ENCODE data around the gene ZNF221.

Gene ZNF221

DNA sequence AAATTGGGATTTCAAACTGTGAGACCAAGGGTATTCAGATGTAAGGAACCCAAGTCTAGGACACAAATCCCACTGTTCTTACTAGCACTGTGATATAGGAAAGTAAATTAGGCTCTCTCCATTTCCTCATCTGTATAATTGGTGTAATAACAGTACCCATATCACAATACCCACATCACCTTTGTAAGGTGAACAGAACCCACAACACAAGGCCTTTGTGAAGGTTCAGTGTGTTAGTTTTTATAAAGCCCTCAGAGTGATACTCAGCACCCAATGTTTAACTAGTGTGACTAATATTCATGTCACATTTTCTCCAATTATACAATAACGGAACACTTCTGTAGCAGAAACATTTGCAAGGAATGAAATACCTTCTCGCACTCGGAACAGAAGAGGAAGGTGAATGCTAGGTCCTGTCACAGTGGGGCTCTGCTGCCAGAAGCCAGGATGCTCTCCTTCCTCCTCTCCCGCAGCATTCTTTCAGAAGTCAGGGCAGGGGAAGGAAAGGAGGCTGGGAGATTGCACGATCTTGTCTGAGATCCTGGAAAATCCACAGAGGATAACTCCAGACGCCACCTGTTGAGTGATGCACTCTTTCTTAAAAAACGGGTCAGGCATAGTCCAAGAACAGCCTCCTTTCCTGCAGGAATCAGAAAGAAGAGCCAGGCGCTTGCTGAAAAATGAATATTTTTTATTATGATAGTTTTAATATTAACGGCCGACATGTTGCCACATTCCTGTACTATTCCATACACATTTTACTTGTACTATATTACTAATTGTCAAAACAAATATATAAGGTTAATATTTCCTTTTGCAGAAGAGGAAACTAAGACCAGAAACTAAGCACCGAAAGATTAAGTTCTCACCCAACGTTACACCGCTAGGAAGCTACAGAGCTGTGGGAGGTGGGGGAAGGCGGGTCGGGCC is 16.7 kb upstream of the ZNF221 start:
- no peaks in the 10 kb centered on the region for H3K9me3 ChIP-seq
- DNase-seq: no peak

DNA sequence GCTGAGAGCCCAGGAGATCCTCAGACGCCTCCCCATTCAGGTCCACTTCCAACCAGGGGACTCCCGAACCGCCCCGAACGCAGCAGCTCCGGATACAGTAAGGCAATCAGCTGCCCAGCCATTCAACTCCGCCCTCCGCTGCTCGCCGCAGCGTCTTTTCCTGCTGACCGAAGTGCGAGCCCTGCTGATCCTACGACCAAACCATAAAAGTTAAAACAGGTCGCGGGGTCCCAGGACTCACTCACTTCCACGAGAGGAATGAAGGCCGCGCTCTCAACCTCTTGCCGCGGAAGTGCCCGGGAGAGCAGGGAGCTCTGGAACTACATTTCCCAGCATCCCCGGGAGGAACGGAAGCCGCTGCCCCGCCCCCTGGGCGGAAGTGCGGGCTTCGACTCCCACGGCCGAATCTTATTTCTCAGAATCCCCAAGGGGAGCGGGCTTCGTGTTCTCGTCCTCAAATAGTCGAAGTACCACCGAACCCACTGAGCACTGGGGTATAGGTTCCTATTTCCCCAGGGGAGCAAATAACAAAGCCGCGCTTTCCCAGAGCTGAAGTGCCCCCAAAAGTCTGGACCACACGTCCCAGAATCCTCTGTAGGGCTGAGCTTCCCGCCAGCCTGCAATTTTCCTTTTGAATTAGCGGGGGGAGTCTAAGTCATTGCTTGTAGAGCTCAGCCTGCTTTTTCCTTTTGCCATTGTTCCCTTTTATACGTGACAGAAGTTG is 15.9 kb upstream of the ZNF221 start, which contains the start of gene ZNF45:
ZNF45 (minus strand) TSS at position 298 of the 724 bp plus-strand sequence. CDS start 13,097 bp downstream, outside the sequence.
- peak within 1 kb of the TSS; percentile 82 for H3K4me3 ChIP-seq (ENCODE audit: low read depth, low read length)
- TF ChIP-seq, protein P1, sequence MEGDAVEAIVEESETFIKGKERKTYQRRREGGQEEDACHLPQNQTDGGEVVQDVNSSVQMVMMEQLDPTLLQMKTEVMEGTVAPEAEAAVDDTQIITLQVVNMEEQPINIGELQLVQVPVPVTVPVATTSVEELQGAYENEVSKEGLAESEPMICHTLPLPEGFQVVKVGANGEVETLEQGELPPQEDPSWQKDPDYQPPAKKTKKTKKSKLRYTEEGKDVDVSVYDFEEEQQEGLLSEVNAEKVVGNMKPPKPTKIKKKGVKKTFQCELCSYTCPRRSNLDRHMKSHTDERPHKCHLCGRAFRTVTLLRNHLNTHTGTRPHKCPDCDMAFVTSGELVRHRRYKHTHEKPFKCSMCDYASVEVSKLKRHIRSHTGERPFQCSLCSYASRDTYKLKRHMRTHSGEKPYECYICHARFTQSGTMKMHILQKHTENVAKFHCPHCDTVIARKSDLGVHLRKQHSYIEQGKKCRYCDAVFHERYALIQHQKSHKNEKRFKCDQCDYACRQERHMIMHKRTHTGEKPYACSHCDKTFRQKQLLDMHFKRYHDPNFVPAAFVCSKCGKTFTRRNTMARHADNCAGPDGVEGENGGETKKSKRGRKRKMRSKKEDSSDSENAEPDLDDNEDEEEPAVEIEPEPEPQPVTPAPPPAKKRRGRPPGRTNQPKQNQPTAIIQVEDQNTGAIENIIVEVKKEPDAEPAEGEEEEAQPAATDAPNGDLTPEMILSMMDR (IDR thresholded peaks at IDR 0.05; ENCODE audit: low read depth, low read length): no peak
- H3K27me3 ChIP-seq: no peaks in the 10 kb centered on the region
- no peaks in the 10 kb centered on the region for H3K4me1 ChIP-seq
- peaks cover 15% of the 10 kb centered on the region for H3K36me3 ChIP-seq
- DNase-seq: peak; percentile 90
- H3K9me3 ChIP-seq: no peaks in the 10 kb centered on the region

More for the DNA sequence above, 16.7 kb upstream of the ZNF221 start:
- Histone ChIP-seq H3K4me1 (no peaks in the 10 kb centered on the region), H3K27me3 (no peaks in the 10 kb centered on the region), H3K4me3 (ENCODE audit: low read depth, low read length) (peak overlapping the region; percentile 82), H3K36me3 (peaks cover 23% of the 10 kb centered on the region)
- TF ChIP-seq, protein P1 (IDR thresholded peaks at IDR 0.05; ENCODE audit: low read depth, low read length): no peak

DNA sequence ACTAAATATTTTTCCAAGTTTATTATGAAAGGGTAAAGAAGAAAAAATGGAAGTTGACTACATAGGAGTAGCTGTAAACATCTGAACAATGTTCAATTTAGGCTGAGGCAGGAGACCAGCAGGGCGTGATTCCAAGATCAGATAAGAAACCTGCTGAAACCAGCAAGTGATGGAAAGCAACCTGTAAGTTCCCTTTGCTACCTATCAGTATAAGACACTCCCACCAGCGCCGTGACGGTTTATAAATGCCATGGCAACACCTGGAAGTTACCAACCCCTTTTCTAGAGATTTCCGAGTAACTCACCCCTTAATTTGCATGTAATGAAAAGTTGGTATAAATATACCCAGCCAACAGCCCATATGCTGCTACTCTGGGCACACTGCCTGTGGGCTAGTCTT is 14.8 kb upstream of the ZNF221 start:
- Histone ChIP-seq H3K36me3 (peaks cover 11% of the 10 kb centered on the region; the same call in 1 of the 2 replicates), H3K27me3 (peaks cover 10% of the 10 kb centered on the region), H3K9me3 (no peaks in the 10 kb centered on the region), H3K4me1 (no peaks in the 10 kb centered on the region), H3K4me3 (ENCODE audit: low read depth, low read length) (no peak overlapping the region)
- TF ChIP-seq, protein P1 (IDR thresholded peaks at IDR 0.05; ENCODE audit: low read depth, low read length): no peak
- no peak for DNase-seq

DNA sequence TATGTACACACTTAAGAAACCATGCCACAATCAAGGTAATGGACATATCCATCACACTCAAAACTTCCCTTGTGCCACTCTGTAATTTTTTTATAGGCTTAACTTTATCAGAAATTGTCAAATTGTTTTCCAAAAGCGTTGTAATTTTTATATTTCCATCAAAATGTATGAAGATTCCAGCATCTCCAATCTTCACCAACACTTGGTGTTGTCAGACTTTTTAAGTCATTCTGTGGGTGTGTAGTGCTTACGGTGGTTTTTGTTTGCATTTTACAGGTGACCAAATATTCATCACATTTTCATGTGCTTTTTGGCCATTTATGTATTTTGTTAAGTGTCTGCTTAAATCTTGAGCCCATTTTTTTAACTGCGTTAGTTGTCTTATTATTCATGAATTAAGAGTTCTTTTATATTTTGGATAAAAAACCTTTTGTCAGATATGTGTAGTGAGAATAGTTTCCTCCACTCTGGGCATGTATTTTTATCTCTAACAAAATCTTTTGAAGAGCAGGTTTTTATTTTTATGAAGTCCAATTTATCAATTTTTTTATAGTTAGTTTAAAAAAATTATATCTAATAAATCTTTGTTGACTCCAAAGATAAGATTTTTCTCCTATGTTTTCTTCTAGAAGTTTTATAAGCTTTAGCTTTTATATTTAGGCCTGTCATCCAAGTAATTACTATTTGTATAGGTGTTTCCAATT is 11.3 kb upstream of the ZNF221 start:
- Histone ChIP-seq H3K9me3 (no peaks in the 10 kb centered on the region), H3K4me1 (no peaks in the 10 kb centered on the region), H3K36me3 (no peaks in the 10 kb centered on the region), H3K27me3 (peaks cover 13% of the 10 kb centered on the region), H3K4me3 (ENCODE audit: low read depth, low read length) (no peak overlapping the region)
- no peak for DNase-seq
- TF ChIP-seq, protein P1 (IDR thresholded peaks at IDR 0.05; ENCODE audit: low read depth, low read length): no peak

DNA sequence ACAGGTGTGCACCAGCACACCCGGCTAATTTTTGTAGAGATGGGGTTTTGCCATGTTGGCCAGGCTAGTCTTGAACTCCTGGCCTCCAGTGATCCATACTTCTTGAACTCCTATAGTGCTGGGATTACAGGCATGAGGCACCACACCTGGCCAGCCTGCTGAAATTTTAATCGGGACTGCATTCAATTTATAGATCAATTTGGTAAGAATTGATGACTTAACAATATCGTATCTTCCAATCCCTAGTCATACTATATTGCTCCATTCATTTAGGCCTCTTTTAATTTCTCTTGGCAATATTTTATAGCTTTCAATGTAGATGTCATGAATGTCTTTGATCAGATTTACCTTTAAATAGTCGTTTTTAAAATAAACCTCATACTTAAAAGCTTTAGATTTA is 10.3 kb upstream of the ZNF221 start:
- H3K9me3 ChIP-seq: no peaks in the 10 kb centered on the region
- H3K4me3 ChIP-seq (ENCODE audit: low read depth, low read length): no peak overlapping the region
- H3K4me1 ChIP-seq: no peaks in the 10 kb centered on the region
- DNase-seq: no peak
- TF ChIP-seq, protein P1 (IDR thresholded peaks at IDR 0.05; ENCODE audit: low read depth, low read length): no peak
- H3K36me3 ChIP-seq: no peaks in the 10 kb centered on the region
- peaks cover 13% of the 10 kb centered on the region for H3K27me3 ChIP-seq

Measured in BE2C (cell line).